Body of pancreas (tissue), 4 donors: Measurements from ENCODE around the gene EGFL7.

ENCODE experiments used
- CTCF ChIP-seq, 7 experiments: fragments of 450-650 bp in 4 of 7; fragments of 200-600 bp in 3 of 7; sonication (generic) in 3 of 7; IDR thresholded peaks; one replicate each; pipeline ENCODE4 v1.5.1; 2016 to 2019; ENCODE audit warnings: antibody characterized with exemption in 7 of 7
- POLR2A ChIP-seq, 3 donors: fragments of 450-650 bp; IDR thresholded peaks; one replicate each; pipeline ENCODE4 v1.6.1; 2016; ENCODE audit warnings: antibody characterized with exemption in 3 of 3, mild to moderate bottlenecking in 2 of 3

- TF ChIP-seq CTCF (IDR thresholded peaks at IDR 0.05) (no peak), POLR2A (IDR thresholded peaks at IDR 0.05) (no peak)
Observed at GRCh38 chr9:136720898-136721338, 58.2 kb downstream of the EGFL7 start.
